Measurements from ENCODE around the gene SCAND1.
"Not testable (repeated sequence)": the region's sequence is repeated elsewhere in the genome, so short reads cannot be mapped to it uniquely, and the experiment has no call there.

SCAND1 gene

GRCh38 chr20:35954200-35954906 is at the start of gene SCAND1:
TSS of gene SCAND1 (minus strand) at chr20:35954502. CDS start at chr20:35954284, 218 bp downstream.
- peak; percentile 96 for DNase-seq (ENCODE audit: low spot score)

- no peak for DNase-seq (ENCODE audit: low spot score)
Observed at GRCh38 chr20:36004045-36004444, 49.7 kb upstream of the SCAND1 start.

GRCh38 chr20:36002855-36003254 is 48.6 kb upstream of the SCAND1 start:
- DNase-seq (ENCODE audit: low spot score): no peak

GRCh38 chr20:36001331-36001730 is 47.0 kb upstream of the SCAND1 start:
- not testable (repeated sequence) for DNase-seq (ENCODE audit: low spot score)

- DNase-seq (ENCODE audit: low spot score): not testable (repeated sequence)
Observed at GRCh38 chr20:35996492-35996891, 42.2 kb upstream of the SCAND1 start.

- peak; percentile 85 for DNase-seq (ENCODE audit: low spot score)
Observed at GRCh38 chr20:35994994-35995453, 40.7 kb upstream of the SCAND1 start.

GRCh38 chr20:35992713-35993335 is 38.5 kb upstream of the SCAND1 start:
- peak; percentile 89 for DNase-seq (ENCODE audit: low spot score)

- peak; percentile 65 for DNase-seq (ENCODE audit: low spot score)
Observed at GRCh38 chr20:35991142-35991771, 37.0 kb upstream of the SCAND1 start.

GRCh38 chr20:35988910-35989463 is 34.7 kb upstream of the SCAND1 start:
- DNase-seq (ENCODE audit: low spot score): peak; percentile 60

- no peak for DNase-seq (ENCODE audit: low spot score)
Observed at GRCh38 chr20:35985806-35986205, 31.5 kb upstream of the SCAND1 start.

- DNase-seq (ENCODE audit: low spot score): no peak
Observed at GRCh38 chr20:35984382-35984781, 30.1 kb upstream of the SCAND1 start.

- no peak for DNase-seq (ENCODE audit: low spot score)
Observed at GRCh38 chr20:35981969-35982368, 27.7 kb upstream of the SCAND1 start.

- DNase-seq (ENCODE audit: low spot score): peak; percentile 18
Observed at GRCh38 chr20:35979544-35979943, 25.2 kb upstream of the SCAND1 start.

- no peak for DNase-seq (ENCODE audit: low spot score)
Observed at GRCh38 chr20:35978041-35978513, 23.8 kb upstream of the SCAND1 start.

- no peak for DNase-seq (ENCODE audit: low spot score)
Observed at GRCh38 chr20:35975576-35976373, 21.5 kb upstream of the SCAND1 start.

GRCh38 chr20:35974256-35974655 is 20.0 kb upstream of the SCAND1 start:
- DNase-seq (ENCODE audit: low spot score): no peak

- no peak for DNase-seq (ENCODE audit: low spot score)
Observed at GRCh38 chr20:35972462-35972861, 18.2 kb upstream of the SCAND1 start.

- DNase-seq (ENCODE audit: low spot score): no peak
Observed at GRCh38 chr20:35971981-35972380, 17.7 kb upstream of the SCAND1 start.

- no peak for DNase-seq (ENCODE audit: low spot score)
Observed at GRCh38 chr20:35968930-35969329, 14.6 kb upstream of the SCAND1 start.

GRCh38 chr20:35967979-35968640 is 13.8 kb upstream of the SCAND1 start, which contains the start of gene CNBD2:
TSS of gene CNBD2 (plus strand) at chr20:35968590. CDS start at chr20:35968763, 173 bp downstream.
- DNase-seq (ENCODE audit: low spot score): no peak

- no peak for DNase-seq (ENCODE audit: low spot score)
Observed at GRCh38 chr20:35963878-35964277, 9.6 kb upstream of the SCAND1 start.

All from AG08395 (cell line).